ENCODE results near the gene ARID3C.

The ARID3C gene

DNA sequence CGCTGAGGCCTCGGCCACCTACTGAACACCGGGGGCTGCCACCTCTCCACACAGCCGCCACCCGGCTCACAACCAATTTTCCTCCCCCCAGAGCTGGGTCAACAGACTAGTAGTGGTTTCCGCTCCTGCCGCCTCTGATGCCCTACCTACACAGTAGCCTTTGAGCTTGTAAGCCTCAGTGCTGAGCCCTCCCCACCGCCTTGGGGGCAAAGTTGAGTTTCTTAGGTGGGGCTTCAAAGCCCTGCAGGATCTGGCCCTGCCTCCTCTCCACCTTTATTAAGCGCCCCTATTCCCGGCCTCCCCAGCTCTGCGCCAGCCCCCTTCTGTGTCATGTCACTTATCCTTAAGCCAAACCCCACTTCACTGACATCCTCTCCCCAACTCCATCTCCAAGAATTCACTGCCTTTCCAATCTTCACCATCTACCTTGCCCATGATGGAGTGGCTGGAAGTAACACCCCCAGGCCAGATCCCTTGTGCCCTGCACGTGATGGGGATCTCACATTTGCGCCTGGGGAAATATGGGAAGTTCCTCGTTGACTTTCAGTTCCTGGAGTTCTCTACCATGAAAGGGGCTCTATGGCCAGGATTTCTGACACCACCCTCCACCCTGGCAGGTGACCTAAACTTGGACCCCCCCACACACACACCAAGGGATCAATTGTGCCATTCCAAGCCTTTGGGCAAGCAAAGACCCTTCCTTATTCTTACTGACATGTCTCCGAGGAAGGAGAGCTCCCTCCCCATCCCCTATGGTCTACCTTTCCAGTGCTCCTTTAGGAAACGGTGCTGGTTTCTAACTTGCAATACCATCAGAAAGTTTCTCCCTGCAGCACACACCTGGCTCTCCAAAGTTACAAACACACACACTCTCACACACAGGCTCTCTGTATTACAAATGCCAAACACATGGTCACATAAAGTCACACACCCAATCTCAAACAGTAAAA lies 36.7 kb downstream of the ARID3C start:
- ATAC-seq = no peak; the same call in 2 of the 3 replicates
- TF ChIP-seq, protein P1, sequence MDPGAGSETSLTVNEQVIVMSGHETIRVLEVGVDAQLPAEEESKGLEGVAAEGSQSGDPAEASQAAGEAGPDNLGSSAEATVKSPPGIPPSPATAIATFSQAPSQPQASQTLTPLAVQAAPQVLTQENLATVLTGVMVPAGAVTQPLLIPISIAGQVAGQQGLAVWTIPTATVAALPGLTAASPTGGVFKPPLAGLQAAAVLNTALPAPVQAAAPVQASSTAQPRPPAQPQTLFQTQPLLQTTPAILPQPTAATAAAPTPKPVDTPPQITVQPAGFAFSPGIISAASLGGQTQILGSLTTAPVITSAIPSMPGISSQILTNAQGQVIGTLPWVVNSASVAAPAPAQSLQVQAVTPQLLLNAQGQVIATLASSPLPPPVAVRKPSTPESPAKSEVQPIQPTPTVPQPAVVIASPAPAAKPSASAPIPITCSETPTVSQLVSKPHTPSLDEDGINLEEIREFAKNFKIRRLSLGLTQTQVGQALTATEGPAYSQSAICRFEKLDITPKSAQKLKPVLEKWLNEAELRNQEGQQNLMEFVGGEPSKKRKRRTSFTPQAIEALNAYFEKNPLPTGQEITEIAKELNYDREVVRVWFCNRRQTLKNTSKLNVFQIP (CRISPR knock-in tag; IDR thresholded peaks at IDR 0.05; ENCODE audit: borderline replicate concordance, low read depth) = no peak
- TF ChIP-seq ZNF565 (CRISPR knock-in tag; conservative IDR thresholded peaks at IDR 0.05; ENCODE audit: low read depth) = no peak
- no peak for TF ChIP-seq ISL1 (CRISPR knock-in tag; IDR thresholded peaks at IDR 0.05)
- no peak for TF ChIP-seq PPARA (CRISPR knock-in tag; IDR thresholded peaks at IDR 0.05; ENCODE audit: borderline replicate concordance)
- no peak for TF ChIP-seq ARNTL (CRISPR knock-in tag; IDR thresholded peaks at IDR 0.05; ENCODE audit: borderline replicate concordance, low read depth)
- TF ChIP-seq ESRRG (CRISPR knock-in tag; IDR thresholded peaks at IDR 0.05) = no peak
- TF ChIP-seq GLIS3 (CRISPR knock-in tag; IDR thresholded peaks at IDR 0.05) = no peak
- no peak for TF ChIP-seq ZFP30 (CRISPR knock-in tag; IDR thresholded peaks at IDR 0.05)
- TF ChIP-seq TCF4 (CRISPR knock-in tag; IDR thresholded peaks at IDR 0.05; ENCODE audit: borderline replicate concordance) = no peak
- TF ChIP-seq, protein P2, sequence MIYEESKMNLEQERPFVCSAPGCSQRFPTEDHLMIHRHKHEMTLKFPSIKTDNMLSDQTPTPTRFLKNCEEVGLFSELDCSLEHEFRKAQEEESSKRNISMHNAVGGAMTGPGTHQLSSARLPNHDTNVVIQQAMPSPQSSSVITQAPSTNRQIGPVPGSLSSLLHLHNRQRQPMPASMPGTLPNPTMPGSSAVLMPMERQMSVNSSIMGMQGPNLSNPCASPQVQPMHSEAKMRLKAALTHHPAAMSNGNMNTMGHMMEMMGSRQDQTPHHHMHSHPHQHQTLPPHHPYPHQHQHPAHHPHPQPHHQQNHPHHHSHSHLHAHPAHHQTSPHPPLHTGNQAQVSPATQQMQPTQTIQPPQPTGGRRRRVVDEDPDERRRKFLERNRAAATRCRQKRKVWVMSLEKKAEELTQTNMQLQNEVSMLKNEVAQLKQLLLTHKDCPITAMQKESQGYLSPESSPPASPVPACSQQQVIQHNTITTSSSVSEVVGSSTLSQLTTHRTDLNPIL (CRISPR knock-in tag; IDR thresholded peaks at IDR 0.05; ENCODE audit: low read depth) = no peak
- TF ChIP-seq BACH2 (CRISPR knock-in tag; IDR thresholded peaks at IDR 0.05; ENCODE audit: borderline replicate concordance) = no peak
- no peak for TF ChIP-seq RARB (CRISPR knock-in tag; IDR thresholded peaks at IDR 0.05)
- no peak for TF ChIP-seq ZNF8 (CRISPR knock-in tag; IDR thresholded peaks at IDR 0.05)
- TF ChIP-seq, protein P3, sequence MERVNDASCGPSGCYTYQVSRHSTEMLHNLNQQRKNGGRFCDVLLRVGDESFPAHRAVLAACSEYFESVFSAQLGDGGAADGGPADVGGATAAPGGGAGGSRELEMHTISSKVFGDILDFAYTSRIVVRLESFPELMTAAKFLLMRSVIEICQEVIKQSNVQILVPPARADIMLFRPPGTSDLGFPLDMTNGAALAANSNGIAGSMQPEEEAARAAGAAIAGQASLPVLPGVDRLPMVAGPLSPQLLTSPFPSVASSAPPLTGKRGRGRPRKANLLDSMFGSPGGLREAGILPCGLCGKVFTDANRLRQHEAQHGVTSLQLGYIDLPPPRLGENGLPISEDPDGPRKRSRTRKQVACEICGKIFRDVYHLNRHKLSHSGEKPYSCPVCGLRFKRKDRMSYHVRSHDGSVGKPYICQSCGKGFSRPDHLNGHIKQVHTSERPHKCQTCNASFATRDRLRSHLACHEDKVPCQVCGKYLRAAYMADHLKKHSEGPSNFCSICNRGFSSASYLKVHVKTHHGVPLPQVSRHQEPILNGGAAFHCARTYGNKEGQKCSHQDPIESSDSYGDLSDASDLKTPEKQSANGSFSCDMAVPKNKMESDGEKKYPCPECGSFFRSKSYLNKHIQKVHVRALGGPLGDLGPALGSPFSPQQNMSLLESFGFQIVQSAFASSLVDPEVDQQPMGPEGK (CRISPR knock-in tag; IDR thresholded peaks at IDR 0.05; ENCODE audit: borderline replicate concordance) = no peak
- no peak for TF ChIP-seq OSR1 (CRISPR knock-in tag; IDR thresholded peaks at IDR 0.05)
- TF ChIP-seq TOX (CRISPR knock-in tag; IDR thresholded peaks at IDR 0.05; ENCODE audit: borderline replicate concordance) = no peak
- TF ChIP-seq ZC3H10 (CRISPR knock-in tag; IDR thresholded peaks at IDR 0.05) = no peak
- TF ChIP-seq, protein P4, sequence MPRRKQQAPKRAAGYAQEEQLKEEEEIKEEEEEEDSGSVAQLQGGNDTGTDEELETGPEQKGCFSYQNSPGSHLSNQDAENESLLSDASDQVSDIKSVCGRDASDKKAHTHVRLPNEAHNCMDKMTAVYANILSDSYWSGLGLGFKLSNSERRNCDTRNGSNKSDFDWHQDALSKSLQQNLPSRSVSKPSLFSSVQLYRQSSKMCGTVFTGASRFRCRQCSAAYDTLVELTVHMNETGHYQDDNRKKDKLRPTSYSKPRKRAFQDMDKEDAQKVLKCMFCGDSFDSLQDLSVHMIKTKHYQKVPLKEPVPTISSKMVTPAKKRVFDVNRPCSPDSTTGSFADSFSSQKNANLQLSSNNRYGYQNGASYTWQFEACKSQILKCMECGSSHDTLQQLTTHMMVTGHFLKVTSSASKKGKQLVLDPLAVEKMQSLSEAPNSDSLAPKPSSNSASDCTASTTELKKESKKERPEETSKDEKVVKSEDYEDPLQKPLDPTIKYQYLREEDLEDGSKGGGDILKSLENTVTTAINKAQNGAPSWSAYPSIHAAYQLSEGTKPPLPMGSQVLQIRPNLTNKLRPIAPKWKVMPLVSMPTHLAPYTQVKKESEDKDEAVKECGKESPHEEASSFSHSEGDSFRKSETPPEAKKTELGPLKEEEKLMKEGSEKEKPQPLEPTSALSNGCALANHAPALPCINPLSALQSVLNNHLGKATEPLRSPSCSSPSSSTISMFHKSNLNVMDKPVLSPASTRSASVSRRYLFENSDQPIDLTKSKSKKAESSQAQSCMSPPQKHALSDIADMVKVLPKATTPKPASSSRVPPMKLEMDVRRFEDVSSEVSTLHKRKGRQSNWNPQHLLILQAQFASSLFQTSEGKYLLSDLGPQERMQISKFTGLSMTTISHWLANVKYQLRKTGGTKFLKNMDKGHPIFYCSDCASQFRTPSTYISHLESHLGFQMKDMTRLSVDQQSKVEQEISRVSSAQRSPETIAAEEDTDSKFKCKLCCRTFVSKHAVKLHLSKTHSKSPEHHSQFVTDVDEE (CRISPR knock-in tag; IDR thresholded peaks at IDR 0.05) = no peak
- TF ChIP-seq ZFP3 (CRISPR knock-in tag; IDR thresholded peaks at IDR 0.05) = no peak
- TF ChIP-seq, protein P5, sequence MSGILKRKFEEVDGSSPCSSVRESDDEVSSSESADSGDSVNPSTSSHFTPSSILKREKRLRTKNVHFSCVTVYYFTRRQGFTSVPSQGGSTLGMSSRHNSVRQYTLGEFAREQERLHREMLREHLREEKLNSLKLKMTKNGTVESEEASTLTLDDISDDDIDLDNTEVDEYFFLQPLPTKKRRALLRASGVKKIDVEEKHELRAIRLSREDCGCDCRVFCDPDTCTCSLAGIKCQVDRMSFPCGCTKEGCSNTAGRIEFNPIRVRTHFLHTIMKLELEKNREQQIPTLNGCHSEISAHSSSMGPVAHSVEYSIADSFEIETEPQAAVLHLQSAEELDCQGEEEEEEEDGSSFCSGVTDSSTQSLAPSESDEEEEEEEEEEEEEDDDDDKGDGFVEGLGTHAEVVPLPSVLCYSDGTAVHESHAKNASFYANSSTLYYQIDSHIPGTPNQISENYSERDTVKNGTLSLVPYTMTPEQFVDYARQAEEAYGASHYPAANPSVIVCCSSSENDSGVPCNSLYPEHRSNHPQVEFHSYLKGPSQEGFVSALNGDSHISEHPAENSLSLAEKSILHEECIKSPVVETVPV (CRISPR knock-in tag; IDR thresholded peaks at IDR 0.05) = no peak

DNA sequence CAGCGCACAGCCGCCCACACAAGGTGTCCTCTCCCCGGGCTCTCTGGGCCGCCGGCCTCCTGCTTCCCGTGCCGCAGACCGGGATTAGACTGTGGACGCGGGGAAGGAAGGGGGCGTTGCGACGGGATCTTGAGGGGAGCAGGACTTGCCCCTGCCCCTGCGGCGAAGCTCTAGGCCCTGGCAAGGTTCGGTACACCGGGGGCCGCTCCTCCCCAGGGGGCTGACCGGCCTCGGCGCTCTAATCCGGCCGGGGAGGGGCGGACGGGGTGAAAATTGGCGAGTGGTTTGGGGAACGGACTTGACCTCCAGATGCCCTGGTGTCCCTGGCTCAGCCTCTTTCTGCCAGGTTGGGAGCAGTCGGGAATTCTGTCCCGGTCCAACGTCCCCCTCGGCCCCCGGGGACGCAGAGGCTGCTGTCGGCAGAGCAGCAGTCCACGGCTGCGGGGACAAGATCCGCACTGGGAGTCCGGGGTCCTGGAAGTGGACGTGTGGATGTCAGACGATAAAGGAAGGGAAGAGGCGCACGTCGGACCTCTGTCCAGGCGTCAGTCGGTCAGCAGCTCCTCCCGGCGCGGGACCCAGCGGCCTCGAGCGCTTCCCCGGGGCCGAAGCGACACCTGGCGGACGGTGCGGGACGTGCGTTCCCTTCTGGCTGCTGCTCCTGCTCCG lies 37.5 kb downstream of the ARID3C start:
- peak; percentile 97 for ATAC-seq
- TF ChIP-seq ZFP30 (CRISPR knock-in tag; IDR thresholded peaks at IDR 0.05) (no peak), ISL1 (CRISPR knock-in tag; IDR thresholded peaks at IDR 0.05) (no peak), PPARA (CRISPR knock-in tag; IDR thresholded peaks at IDR 0.05; ENCODE audit: borderline replicate concordance) (no peak), GLIS3 (CRISPR knock-in tag; IDR thresholded peaks at IDR 0.05) (no peak), ZC3H10 (CRISPR knock-in tag; IDR thresholded peaks at IDR 0.05) (no peak), SNAI2 (CRISPR knock-in tag; IDR thresholded peaks at IDR 0.05) (no peak), ARNTL (CRISPR knock-in tag; IDR thresholded peaks at IDR 0.05; ENCODE audit: borderline replicate concordance, low read depth) (no peak), BACH2 (CRISPR knock-in tag; IDR thresholded peaks at IDR 0.05; ENCODE audit: borderline replicate concordance) (no peak), ZNF8 (CRISPR knock-in tag; IDR thresholded peaks at IDR 0.05) (no peak), CSDC2 (CRISPR knock-in tag; IDR thresholded peaks at IDR 0.05) (no peak)
- TF ChIP-seq, protein P1 (CRISPR knock-in tag; IDR thresholded peaks at IDR 0.05; ENCODE audit: borderline replicate concordance, low read depth) = no peak
- TF ChIP-seq, protein P3 (CRISPR knock-in tag; IDR thresholded peaks at IDR 0.05; ENCODE audit: borderline replicate concordance) = no peak

All from SK-N-SH treated with all-trans-retinoic acid at 6 μM for 48 hours (cell line).